ENCODE measurements around the gene KIFAP3.

GRCh38 chr1:169902751-169903150 is 171.7 kb downstream of the KIFAP3 start:
- TF ChIP-seq EZH2 (IDR thresholded peaks at IDR 0.05) (no peak), EZH2phosphoT487 (IDR thresholded peaks at IDR 0.05) (no peak)
- TF ChIP-seq, protein P1, sequence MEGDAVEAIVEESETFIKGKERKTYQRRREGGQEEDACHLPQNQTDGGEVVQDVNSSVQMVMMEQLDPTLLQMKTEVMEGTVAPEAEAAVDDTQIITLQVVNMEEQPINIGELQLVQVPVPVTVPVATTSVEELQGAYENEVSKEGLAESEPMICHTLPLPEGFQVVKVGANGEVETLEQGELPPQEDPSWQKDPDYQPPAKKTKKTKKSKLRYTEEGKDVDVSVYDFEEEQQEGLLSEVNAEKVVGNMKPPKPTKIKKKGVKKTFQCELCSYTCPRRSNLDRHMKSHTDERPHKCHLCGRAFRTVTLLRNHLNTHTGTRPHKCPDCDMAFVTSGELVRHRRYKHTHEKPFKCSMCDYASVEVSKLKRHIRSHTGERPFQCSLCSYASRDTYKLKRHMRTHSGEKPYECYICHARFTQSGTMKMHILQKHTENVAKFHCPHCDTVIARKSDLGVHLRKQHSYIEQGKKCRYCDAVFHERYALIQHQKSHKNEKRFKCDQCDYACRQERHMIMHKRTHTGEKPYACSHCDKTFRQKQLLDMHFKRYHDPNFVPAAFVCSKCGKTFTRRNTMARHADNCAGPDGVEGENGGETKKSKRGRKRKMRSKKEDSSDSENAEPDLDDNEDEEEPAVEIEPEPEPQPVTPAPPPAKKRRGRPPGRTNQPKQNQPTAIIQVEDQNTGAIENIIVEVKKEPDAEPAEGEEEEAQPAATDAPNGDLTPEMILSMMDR (IDR thresholded peaks at IDR 0.05) = no peak

Data from neural progenitor cell (in vitro differentiated cells).